ENCODE results near the gene RAET1E.

- no peak for TF ChIP-seq SP1 (IDR thresholded peaks at IDR 0.05)
- no peak for TF ChIP-seq SUZ12 (IDR thresholded peaks at IDR 0.05)
- TF ChIP-seq FOXA1 (IDR thresholded peaks at IDR 0.05): no peak
These were observed 20.3 kb downstream of the RAET1E start for GRCh38 chr6:149877659-149878058.

All from HEK293T (cell line).